Right cardiac atrium (tissue), 5 donors: ENCODE measurements around the gene TSEN2. TPM values are rescaled to one million over a fixed set of nuclear protein-coding genes. Genes with fewer than 3 reads are reported as not detected.
A peak's percentile ranks its signal among the peaks of the same experiment; 100 is the strongest.
"Not testable (repeated sequence)": the region's sequence is repeated elsewhere in the genome, so short reads cannot be mapped to it uniquely, and the experiment has no call there.

Experiments used
- ATAC-seq, 2 donors: fragments of 200-7000 bp; cut with Tn5 transposase; one replicate each; pipeline versions ENCODE4 v1.8.0 to v1.9.1; 2020; ENCODE audit warnings: moderate library complexity in 2 of 2, mild to moderate bottlenecking in 1 of 2
- DNase-seq, 3 donors: peaks; one replicate each; pipeline ENCODE4 v3.0.0-alpha.2; 2020
- H3K27ac ChIP-seq: one replicate; pipeline ENCODE4 v1.5.1; 2013; ENCODE audit warnings: mild to moderate bottlenecking, low read length, control low read depth, moderate library complexity
- H3K27me3 ChIP-seq: one replicate; pipeline ENCODE4 v1.6.1; 2013; ENCODE audit not compliant: control insufficient read depth, insufficient read depth
- H3K4me1 ChIP-seq: one replicate; pipeline ENCODE4 v1.6.1; 2013; ENCODE audit warnings: low read length; ENCODE audit not compliant: control insufficient read depth, insufficient read depth
- H3K4me3 ChIP-seq: one replicate; pipeline ENCODE4 v1.5.1; 2013; ENCODE audit warnings: low read length, control low read depth
- H3K9me3 ChIP-seq: one replicate; pipeline ENCODE4 v1.6.1; 2013; ENCODE audit warnings: low read length; ENCODE audit not compliant: control insufficient read depth
- WGBS: extraction: QIAGEN DNeasy Blood & Tissue Kit; methylation state at CpG from one replicate; pipeline ENCODE4 v1.1.7; 2013; 5-methylcytosine and 5-hydroxymethylcytosine counted together
- intact Hi-C, 4 donors: fragments of 100-400 bp; cut with DNase I; formaldehyde crosslinking; loops; one replicate each; pipeline versions ENCODE4 v1.11.0 to v1.14.0; 2022 to 2023
- polyA plus RNA-seq: library from polyadenylated mRNA; stranded (reverse); fragments of 200-250 nt; gene quantifications from one replicate; pipeline ENCODE4 v1.2.3, GENCODE V29; 2013
- total RNA-seq, 4 donors: library from RNA; stranded (reverse); fragmentation: NEBNext Ultra II Directional; extraction: Animal tissue kit (Norgen Biotek cat#: 25700); gene quantifications; one replicate each; pipeline ENCODE4 v1.2.1, GENCODE V29; 2021
- donor health status: healthy with polysubstance abuse.
- donor health status: DM: no; HTN: yes; CAD: no.
- donor health status: DM: no; HTN: no; CAD: no.
- donor health status: DM: no; HTN: yes; CAD: no; lungs with severe emphysema.
- donor health status: DM: yes; HTN: yes; CAD: no.

The TSEN2 gene
- total and polyA plus RNA-seq, 5 donors: 13.9 to 21.4 (median 19.2) TPM

GRCh38 chr3:12476238-12476897 lies 7.9 kb upstream of the TSEN2 start:
- intact Hi-C loops: loop anchor here in 2 of 4 donors (5.0 kb wide), 2 partner anchors 299 to 339 kb away; no protein-coding TSS in a partner anchor
- no peaks in the 10 kb centered on the region for H3K9me3 ChIP-seq
- DNase-seq: no peak
- H3K4me1 ChIP-seq: peaks cover 3% of the 10 kb centered on the region
- 52% methylated on average over 5 of the region's 5 CpGs for WGBS
- no peak for ATAC-seq
- no peaks in the 10 kb centered on the region for H3K27me3 ChIP-seq
- peak overlapping the region; percentile 16 for H3K27ac ChIP-seq
- no peak overlapping the region for H3K4me3 ChIP-seq

- ATAC-seq: no peak
- no peaks in the 10 kb centered on the region for H3K27me3 ChIP-seq
- H3K27ac ChIP-seq: no peak overlapping the region
- no peaks in the 10 kb centered on the region for H3K9me3 ChIP-seq
- no peak overlapping the region for H3K4me3 ChIP-seq
- intact Hi-C loops: loop anchor here in 2 of 4 donors (5.0 kb wide), 2 partner anchors 300 to 340 kb away; no protein-coding TSS in a partner anchor
- peaks cover 3% of the 10 kb centered on the region for H3K4me1 ChIP-seq
- WGBS: 90% methylated on average over 5 of the region's 5 CpGs
- DNase-seq: peak in 1 of 3 donors; percentile 41
Observed at GRCh38 chr3:12477256-12477655, 7.0 kb upstream of the TSEN2 start.

GRCh38 chr3:12478326-12478725 lies 6.0 kb upstream of the TSEN2 start:
- H3K27ac ChIP-seq: no peak overlapping the region
- peaks cover 3% of the 10 kb centered on the region for H3K4me1 ChIP-seq
- H3K9me3 ChIP-seq: no peaks in the 10 kb centered on the region
- DNase-seq (no peak), ATAC-seq (no peak)
- H3K27me3 ChIP-seq: no peaks in the 10 kb centered on the region
- WGBS: 71% methylated on average over 5 of the region's 5 CpGs
- no peak overlapping the region for H3K4me3 ChIP-seq
- intact Hi-C loops: loop anchor here in 2 of 4 donors (5.0 kb wide), 2 partner anchors 301 to 341 kb away; no protein-coding TSS in a partner anchor

GRCh38 chr3:12479198-12479597 lies 5.1 kb upstream of the TSEN2 start:
- not testable (repeated sequence) for ATAC-seq, H3K4me3 ChIP-seq, H3K9me3 ChIP-seq, DNase-seq, H3K4me1 ChIP-seq, H3K27me3 ChIP-seq, H3K27ac ChIP-seq
- 84% methylated on average over 3 of the region's 3 CpGs for WGBS
- intact Hi-C loops: loop anchor here in 2 of 4 donors (5.0 kb wide), 2 partner anchors 302 to 342 kb away; no protein-coding TSS in a partner anchor

- WGBS: 19% methylated on average over 9 of the region's 9 CpGs
- H3K27ac ChIP-seq: no peak overlapping the region
- ATAC-seq: peak; percentile 42
- H3K9me3 ChIP-seq: no peaks in the 10 kb centered on the region
- peaks cover 7% of the 10 kb centered on the region for H3K4me1 ChIP-seq
- H3K27me3 ChIP-seq: no peaks in the 10 kb centered on the region
- DNase-seq: peak; percentile 27 to 68 (median 60)
- no peak overlapping the region for H3K4me3 ChIP-seq
- intact Hi-C loops: loop anchor here (2.0 to 5.0 kb wide), 5 partner anchors 193 to 343 kb away; partner anchors contain the start of gene PPARG (in 1 of the 4)
Observed at GRCh38 chr3:12479919-12480427, 4.3 kb upstream of the TSEN2 start.

- no peak for DNase-seq
- no peaks in the 10 kb centered on the region for H3K27me3 ChIP-seq
- no peaks in the 10 kb centered on the region for H3K9me3 ChIP-seq
- H3K27ac ChIP-seq: no peak overlapping the region
- no peak overlapping the region for H3K4me3 ChIP-seq
- ATAC-seq: no peak
- intact Hi-C loops: loop anchor here in 3 of 4 donors (5.0 kb wide), 2 partner anchors 196 to 346 kb away; partner anchors contain the start of gene PPARG (in 1 of the 3)
- WGBS: 19% methylated on average over 1 of the region's 1 CpG
- peaks cover 7% of the 10 kb centered on the region for H3K4me1 ChIP-seq
Observed at GRCh38 chr3:12483410-12483809, 870 bp upstream of the TSEN2 start.

GRCh38 chr3:12483872-12484197 lies 445 bp upstream of the TSEN2 start:
- ATAC-seq: no peak
- no peaks in the 10 kb centered on the region for H3K9me3 ChIP-seq
- H3K27me3 ChIP-seq: no peaks in the 10 kb centered on the region
- DNase-seq: peak in 2 of 3 donors; percentile 60 to 64
- 4% methylated on average over 10 of the region's 10 CpGs for WGBS
- peak overlapping the region; percentile 69 for H3K27ac ChIP-seq
- peak overlapping the region; percentile 88 for H3K4me3 ChIP-seq
- H3K4me1 ChIP-seq: peaks cover 7% of the 10 kb centered on the region
- intact Hi-C loops: loop anchor here in 3 of 4 donors (5.0 kb wide), 2 partner anchors 197 to 347 kb away; partner anchors contain the start of gene PPARG (in 1 of the 3)

GRCh38 chr3:12484983-12485327 lies 675 bp downstream of the TSEN2 start:
- no peak for DNase-seq
- Histone ChIP-seq H3K9me3 (no peaks in the 10 kb centered on the region), H3K27me3 (no peaks in the 10 kb centered on the region), H3K27ac (peak overlapping the region; percentile 81), H3K4me1 (peaks cover 7% of the 10 kb centered on the region), H3K4me3 (peak overlapping the region; percentile 88)
- no peak for ATAC-seq
- 3% methylated on average over 5 of the region's 5 CpGs for WGBS
- intact Hi-C loops: loop anchor here in 3 of 4 donors (5.0 kb wide), 2 partner anchors 198 to 348 kb away; partner anchors contain the start of gene PPARG (in 1 of the 3)

GRCh38 chr3:12486001-12486400 lies 1.7 kb downstream of the TSEN2 start:
- WGBS: 91% methylated on average over 4 of the region's 4 CpGs
- intact Hi-C loops: no loop called here
- Histone ChIP-seq H3K4me1 (peaks cover 4% of the 10 kb centered on the region), H3K27ac (no peak overlapping the region), H3K4me3 (no peak overlapping the region), H3K9me3 (no peaks in the 10 kb centered on the region), H3K27me3 (no peaks in the 10 kb centered on the region)
- no peak for ATAC-seq
- DNase-seq: no peak

- ATAC-seq (no peak), DNase-seq (no peak)
- Histone ChIP-seq H3K27me3 (no peaks in the 10 kb centered on the region), H3K4me3 (no peak overlapping the region), H3K27ac (no peak overlapping the region), H3K9me3 (no peaks in the 10 kb centered on the region), H3K4me1 (peaks cover 4% of the 10 kb centered on the region)
- intact Hi-C loops: no loop called here
- 89% methylated on average over 5 of the region's 5 CpGs for WGBS
Observed at GRCh38 chr3:12486916-12487315, 2.6 kb downstream of the TSEN2 start.

GRCh38 chr3:12487336-12487735 lies 3.1 kb downstream of the TSEN2 start:
- Histone ChIP-seq H3K27ac (no peak overlapping the region), H3K4me1 (peaks cover 4% of the 10 kb centered on the region), H3K9me3 (no peaks in the 10 kb centered on the region), H3K27me3 (no peaks in the 10 kb centered on the region), H3K4me3 (no peak overlapping the region)
- ATAC-seq (no peak), DNase-seq (no peak)
- intact Hi-C loops: no loop called here
- WGBS: 94% methylated on average over 3 of the region's 3 CpGs
